ENCODE data around the gene ZBTB9. TPM values are rescaled to one million over a fixed set of nuclear protein-coding genes. Genes with fewer than 3 reads are reported as not detected.

The ZBTB9 gene
- total RNA-seq, 1 donor = 5.5 TPM

DNA sequence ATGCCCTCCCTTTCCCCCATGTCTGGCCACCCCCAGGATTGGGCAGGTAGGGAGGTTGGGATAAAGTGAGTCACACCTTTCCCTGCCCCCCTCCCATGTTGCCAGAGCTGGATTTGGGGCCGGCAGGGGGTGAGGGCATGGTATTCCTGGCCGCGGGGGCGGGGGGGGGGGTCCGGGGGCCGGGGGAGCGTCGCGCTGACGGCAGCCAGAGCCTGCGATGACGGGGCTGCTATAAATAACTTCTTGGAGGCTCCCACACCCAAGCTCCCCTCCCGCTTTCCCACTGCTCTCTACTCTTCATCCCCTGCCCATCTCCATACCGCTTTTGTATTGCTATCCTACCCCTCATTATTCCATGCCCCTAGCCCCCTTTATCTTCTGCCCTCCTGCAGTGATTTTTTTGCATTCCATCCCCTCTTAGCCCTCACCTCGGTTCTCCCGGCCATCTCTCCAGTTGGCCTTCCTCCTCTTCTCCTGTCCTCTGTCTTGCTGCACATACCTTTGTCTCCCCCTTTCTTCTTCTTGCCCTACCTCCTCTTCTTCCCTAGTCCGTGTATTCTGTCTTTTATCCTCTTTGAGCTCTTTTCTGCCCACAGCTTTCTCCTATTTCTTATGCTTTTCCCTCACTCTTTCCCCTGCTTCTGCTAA is 20.7 kb upstream of the ZBTB9 start:
- TF ChIP-seq, protein P1, sequence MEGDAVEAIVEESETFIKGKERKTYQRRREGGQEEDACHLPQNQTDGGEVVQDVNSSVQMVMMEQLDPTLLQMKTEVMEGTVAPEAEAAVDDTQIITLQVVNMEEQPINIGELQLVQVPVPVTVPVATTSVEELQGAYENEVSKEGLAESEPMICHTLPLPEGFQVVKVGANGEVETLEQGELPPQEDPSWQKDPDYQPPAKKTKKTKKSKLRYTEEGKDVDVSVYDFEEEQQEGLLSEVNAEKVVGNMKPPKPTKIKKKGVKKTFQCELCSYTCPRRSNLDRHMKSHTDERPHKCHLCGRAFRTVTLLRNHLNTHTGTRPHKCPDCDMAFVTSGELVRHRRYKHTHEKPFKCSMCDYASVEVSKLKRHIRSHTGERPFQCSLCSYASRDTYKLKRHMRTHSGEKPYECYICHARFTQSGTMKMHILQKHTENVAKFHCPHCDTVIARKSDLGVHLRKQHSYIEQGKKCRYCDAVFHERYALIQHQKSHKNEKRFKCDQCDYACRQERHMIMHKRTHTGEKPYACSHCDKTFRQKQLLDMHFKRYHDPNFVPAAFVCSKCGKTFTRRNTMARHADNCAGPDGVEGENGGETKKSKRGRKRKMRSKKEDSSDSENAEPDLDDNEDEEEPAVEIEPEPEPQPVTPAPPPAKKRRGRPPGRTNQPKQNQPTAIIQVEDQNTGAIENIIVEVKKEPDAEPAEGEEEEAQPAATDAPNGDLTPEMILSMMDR (IDR thresholded peaks at IDR 0.05; ENCODE audit: insufficient read depth, low read length) = no peak
- no peak overlapping the region for H3K4me3 ChIP-seq (ENCODE audit: low read depth, low read length)
- DNase-seq (ENCODE audit: low read depth) = peak; percentile 53

DNA sequence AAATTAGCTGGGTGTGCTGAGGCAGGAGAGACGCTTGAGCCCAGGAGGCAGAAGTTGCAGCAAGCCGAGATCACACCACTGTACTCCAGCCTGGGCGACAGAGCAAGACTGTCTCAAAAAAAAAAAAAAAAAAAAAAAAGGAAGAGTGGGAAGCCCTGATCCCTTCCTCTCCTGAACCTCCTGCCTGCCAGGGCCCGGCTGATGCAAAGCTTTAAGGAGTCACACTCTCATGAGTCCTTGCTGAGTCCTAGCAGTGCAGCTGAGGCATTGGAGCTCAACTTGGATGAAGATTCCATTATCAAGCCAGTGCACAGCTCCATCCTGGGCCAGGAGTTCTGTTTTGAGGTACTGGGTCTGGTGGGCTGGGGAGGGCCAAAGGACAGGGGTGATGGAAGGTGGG is 19.4 kb upstream of the ZBTB9 start:
- TF ChIP-seq, protein P1 (IDR thresholded peaks at IDR 0.05; ENCODE audit: insufficient read depth, low read length) = no peak
- no peak overlapping the region for H3K4me3 ChIP-seq (ENCODE audit: low read depth, low read length)
- DNase-seq (ENCODE audit: low read depth) = no peak

DNA sequence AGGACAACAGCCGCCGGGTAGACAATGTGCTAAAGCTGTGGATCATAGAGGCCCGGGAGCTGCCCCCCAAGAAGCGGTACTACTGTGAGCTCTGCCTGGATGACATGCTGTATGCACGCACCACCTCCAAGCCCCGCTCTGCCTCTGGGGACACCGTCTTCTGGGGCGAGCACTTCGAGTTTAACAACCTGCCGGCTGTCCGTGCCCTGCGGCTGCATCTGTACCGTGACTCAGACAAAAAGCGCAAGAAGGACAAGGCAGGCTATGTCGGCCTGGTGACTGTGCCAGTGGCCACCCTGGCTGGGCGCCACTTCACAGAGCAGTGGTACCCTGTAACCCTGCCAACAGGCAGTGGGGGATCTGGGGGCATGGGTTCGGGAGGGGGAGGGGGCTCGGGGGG is 16.7 kb upstream of the ZBTB9 start:
- no peak overlapping the region for H3K4me3 ChIP-seq (ENCODE audit: low read depth, low read length)
- TF ChIP-seq, protein P1 (IDR thresholded peaks at IDR 0.05; ENCODE audit: insufficient read depth, low read length) = no peak
- DNase-seq (ENCODE audit: low read depth) = no peak

DNA sequence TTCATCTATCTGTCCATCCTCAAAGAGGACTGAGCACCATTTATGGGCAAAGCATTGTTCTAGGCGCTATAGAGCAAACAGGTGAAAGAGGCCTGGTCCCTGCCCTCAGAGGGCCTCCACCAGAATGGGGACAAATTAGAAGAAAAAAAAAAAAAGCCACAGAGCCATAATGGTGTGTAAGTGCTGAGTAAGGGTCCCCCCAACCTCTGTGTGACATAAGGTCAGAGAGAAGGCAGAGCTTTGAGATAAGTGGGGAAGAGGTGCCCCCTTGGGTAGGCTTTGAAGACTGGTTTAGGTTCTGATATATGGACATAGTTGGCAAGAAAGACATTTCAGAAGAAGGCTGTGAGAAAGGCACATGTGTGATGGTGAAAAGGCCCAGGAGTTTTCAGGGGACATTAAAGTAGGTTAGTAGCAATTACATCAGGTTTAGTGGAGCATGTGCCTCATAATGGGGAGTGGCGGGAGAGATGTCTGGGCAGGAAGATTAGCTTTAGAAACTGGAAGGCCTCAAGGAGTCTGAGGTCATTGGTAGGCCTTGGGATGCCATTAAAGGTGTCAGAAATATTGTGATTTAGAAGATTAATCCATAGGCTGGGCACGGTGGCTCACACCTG is 15.3 kb upstream of the ZBTB9 start:
- DNase-seq (ENCODE audit: low read depth) = no peak
- TF ChIP-seq, protein P1 (IDR thresholded peaks at IDR 0.05; ENCODE audit: insufficient read depth, low read length) = no peak
- H3K4me3 ChIP-seq (ENCODE audit: low read depth, low read length) = no peak overlapping the region

DNA sequence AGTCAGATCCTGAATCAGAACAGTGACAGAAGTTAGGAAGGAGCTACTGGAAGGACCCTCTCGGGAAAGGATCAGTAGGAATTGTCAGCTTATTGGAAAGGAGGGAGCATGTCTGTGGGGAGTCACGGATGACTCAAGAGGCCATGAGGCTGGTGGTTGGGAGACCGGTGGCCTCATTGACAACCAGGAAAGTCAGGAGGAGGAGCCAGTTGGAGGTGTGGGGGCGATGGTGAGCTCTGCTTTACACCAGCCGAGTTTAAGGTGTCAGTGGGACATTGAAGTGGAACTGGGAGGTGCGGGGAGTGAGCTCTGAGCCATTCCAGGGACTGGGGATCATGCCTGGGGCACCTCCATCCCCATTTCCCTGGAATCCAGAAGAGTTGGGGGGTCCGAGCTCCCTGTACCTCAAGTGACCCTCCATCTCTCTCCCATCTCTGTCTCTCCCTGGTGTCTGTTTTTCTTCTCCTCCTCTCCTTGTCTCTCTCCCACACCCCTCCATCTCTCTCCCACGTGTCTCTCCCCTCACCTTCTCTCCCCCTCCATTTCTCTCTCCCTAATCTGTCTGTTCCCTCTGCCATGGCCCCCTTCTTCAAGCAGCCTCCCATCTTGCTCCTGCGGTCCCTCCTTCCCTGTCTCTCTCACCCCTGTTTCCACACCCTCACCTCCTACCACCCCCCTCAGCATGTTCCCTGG is 14.3 kb upstream of the ZBTB9 start:
- no peak for DNase-seq (ENCODE audit: low read depth)
- TF ChIP-seq, protein P1 (IDR thresholded peaks at IDR 0.05; ENCODE audit: insufficient read depth, low read length) = no peak
- H3K4me3 ChIP-seq (ENCODE audit: low read depth, low read length) = no peak overlapping the region

DNA sequence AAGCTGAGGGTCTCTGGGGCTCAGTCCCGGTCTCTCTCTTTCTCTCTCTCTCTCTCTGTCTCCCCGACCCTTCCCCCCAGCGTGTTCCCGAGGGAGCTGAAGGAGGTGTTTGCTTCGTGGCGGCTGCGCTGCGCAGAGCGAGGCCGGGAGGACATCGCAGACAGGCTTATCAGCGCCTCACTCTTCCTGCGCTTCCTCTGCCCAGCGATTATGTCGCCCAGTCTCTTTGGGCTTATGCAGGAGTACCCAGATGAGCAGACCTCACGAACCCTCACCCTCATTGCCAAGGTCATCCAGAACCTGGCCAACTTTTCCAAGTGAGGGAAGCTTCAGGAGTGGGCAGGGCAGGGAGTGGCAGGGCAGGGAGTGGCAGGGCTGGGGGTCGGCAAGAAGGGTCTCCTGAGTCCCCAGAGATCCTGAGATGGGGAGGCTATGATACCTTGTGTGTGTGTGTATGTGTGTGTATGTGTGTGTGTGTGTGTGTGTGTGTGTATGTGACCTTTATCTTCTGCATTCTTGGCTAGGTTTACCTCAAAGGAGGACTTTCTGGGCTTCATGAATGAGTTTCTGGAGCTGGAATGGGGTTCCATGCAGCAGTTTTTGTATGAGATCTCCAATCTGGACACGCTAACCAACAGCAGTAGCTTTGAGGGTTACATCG is 13.6 kb upstream of the ZBTB9 start:
- TF ChIP-seq, protein P1 (IDR thresholded peaks at IDR 0.05; ENCODE audit: insufficient read depth, low read length) = no peak
- DNase-seq (ENCODE audit: low read depth) = no peak
- no peak overlapping the region for H3K4me3 ChIP-seq (ENCODE audit: low read depth, low read length)

All from fibroblast of the aortic adventitia (primary cell).